HEK293 (cell line): Measurements from ENCODE around the gene USP44.

Experiments used
- CTCF ChIA-PET: fragments of 350-600 bp; formaldehyde crosslinking; extraction: SDS; loops from one replicate; lab custom pipeline; 2021; ENCODE audit warnings: antibody characterized with exemption; lab: Yijun Ruan, JAX
- POLR2A ChIA-PET: fragments of 300-600 bp; formaldehyde crosslinking; extraction: SDS; loops from one replicate; lab custom pipeline; 2020; ENCODE audit warnings: antibody characterized with exemption, inconsistent platforms; lab: Yijun Ruan, JAX
- H3K27ac ChIP-seq: fragments of 200-500 bp; sonication (Bioruptor generic); 2 replicates; pipeline ENCODE4 v1.5.1; 2014; ENCODE audit warnings: low read depth, low read length, control low read depth, inconsistent platforms; ENCODE audit errors: extremely low read depth
- H3K36me3 ChIP-seq, 2 experiments: fragments of 200-500 bp in 1 of 2; sonication (Bioruptor generic) in 1 of 2; 1 replicate in 1 of 2; 2 replicates in 1 of 2; pipeline ENCODE4 v1.5.1; 2014 to 2017; ENCODE audit warnings: inconsistent platforms in 2 of 2, low read length in 2 of 2; ENCODE audit not compliant: control insufficient read depth in 2 of 2, insufficient read depth in 1 of 2
- H3K4me1 ChIP-seq: fragments of 200-500 bp; sonication (Bioruptor generic); 2 replicates; pipeline ENCODE4 v1.5.1; 2014; ENCODE audit warnings: mild to moderate bottlenecking, low read length, inconsistent platforms; ENCODE audit not compliant: control insufficient read depth, insufficient read depth
- H3K4me3 ChIP-seq: 2 replicates; pipeline ENCODE4 v1.5.1; 2011; ENCODE audit warnings: low read depth, mild to moderate bottlenecking, control low read depth, low read length, moderate library complexity
- H3K9me3 ChIP-seq: fragments of 200-500 bp; sonication (Bioruptor generic); 2 replicates; pipeline ENCODE4 v1.5.1; 2014; ENCODE audit warnings: low read depth, low read length, inconsistent platforms; ENCODE audit not compliant: control insufficient read depth, insufficient read depth
- MEIS1 ChIP-seq: sonication (generic); formaldehyde crosslinking; IDR thresholded peaks from 2 replicates; pipeline ENCODE4 v1.8.1; 2022; ENCODE audit warnings: missing genetic modification reagents, mild to moderate bottlenecking, borderline replicate concordance
- SCRT1 ChIP-seq: fragments of 450-650 bp; formaldehyde crosslinking; IDR thresholded peaks from 2 replicates; pipeline ENCODE4 v1.5.1; 2016; ENCODE audit warnings: missing biosample characterization, missing genetic modification characterization, borderline replicate concordance
- TCF7L2 ChIP-seq: IDR thresholded peaks from 2 replicates; pipeline ENCODE4 v1.6.1; 2011; ENCODE audit warnings: low read depth, mild to moderate bottlenecking, inconsistent platforms, low read length, moderate library complexity, borderline replicate concordance
- ZEB2 ChIP-seq: fragments of 450-650 bp; formaldehyde crosslinking; IDR thresholded peaks from 2 replicates; pipeline ENCODE4 v1.5.1; 2016; ENCODE audit warnings: missing biosample characterization, missing genetic modification characterization
- ZFP3 ChIP-seq: fragments of 450-650 bp; formaldehyde crosslinking; IDR thresholded peaks from 2 replicates; pipeline ENCODE4 v1.5.1; 2016; ENCODE audit warnings: low read depth, missing biosample characterization, missing genetic modification characterization
- ZNF112 ChIP-seq: fragments of 450-650 bp; formaldehyde crosslinking; IDR thresholded peaks from 2 replicates; pipeline ENCODE4 v1.5.0; 2017; ENCODE audit warnings: missing biosample characterization, missing genetic modification characterization
- ZNF175 ChIP-seq: fragments of 450-650 bp; formaldehyde crosslinking; IDR thresholded peaks from 2 replicates; pipeline ENCODE4 v1.5.1; 2016; ENCODE audit warnings: missing biosample characterization, missing genetic modification characterization
- ZNF23 ChIP-seq: fragments of 450-650 bp; formaldehyde crosslinking; IDR thresholded peaks from 2 replicates; pipeline ENCODE4 v1.5.1; 2016; ENCODE audit warnings: missing biosample characterization, missing genetic modification characterization, borderline replicate concordance
- ZNF274 ChIP-seq, 2 experiments: fragments of 200-500 bp in 1 of 2; fragments of 450-650 bp in 1 of 2; sonication (Bioruptor generic) in 1 of 2; formaldehyde crosslinking in 1 of 2; IDR thresholded peaks; 2 replicates each; pipeline versions ENCODE4 v1.5.1 to v1.6.1; 2014 to 2016; ENCODE audit warnings: borderline replicate concordance in 1 of 2, inconsistent platforms in 1 of 2, low read length in 1 of 2, missing biosample characterization in 1 of 2, missing genetic modification characterization in 1 of 2
- ZNF433 ChIP-seq: fragments of 450-650 bp; formaldehyde crosslinking; IDR thresholded peaks from 2 replicates; pipeline ENCODE4 v1.5.1; 2016; ENCODE audit warnings: missing biosample characterization, missing genetic modification characterization, low read depth
- ZNF843 ChIP-seq: fragments of 450-650 bp; formaldehyde crosslinking; IDR thresholded peaks from 2 replicates; pipeline ENCODE4 v1.5.1; 2016; ENCODE audit warnings: missing biosample characterization, missing genetic modification characterization
- TF ChIP-seq, protein P1 (sequence below): fragments of 450-650 bp; formaldehyde crosslinking; IDR thresholded peaks from 2 replicates; pipeline ENCODE4 v1.5.1; 2016; ENCODE audit warnings: missing biosample characterization, missing genetic modification characterization
- TF ChIP-seq, protein P2 (sequence below): fragments of 450-650 bp; formaldehyde crosslinking; IDR thresholded peaks from 2 replicates; pipeline ENCODE4 v1.5.1; 2016; ENCODE audit warnings: missing biosample characterization, missing genetic modification characterization
- TF ChIP-seq, protein P3 (sequence below): fragments of 450-650 bp; formaldehyde crosslinking; IDR thresholded peaks from 2 replicates; pipeline ENCODE4 v1.5.1; 2017; ENCODE audit warnings: missing biosample characterization, missing genetic modification characterization
- TF ChIP-seq, protein P4 (sequence below): fragments of 450-650 bp; formaldehyde crosslinking; IDR thresholded peaks from 2 replicates; pipeline ENCODE4 v1.5.1; 2017; ENCODE audit warnings: missing biosample characterization, missing genetic modification characterization
- TF ChIP-seq, protein P5 (sequence below): fragments of 450-650 bp; formaldehyde crosslinking; IDR thresholded peaks from 2 replicates; pipeline ENCODE4 v1.5.1; 2016; ENCODE audit warnings: missing biosample characterization, missing genetic modification characterization
- TF ChIP-seq, protein P6 (sequence below): fragments of 450-650 bp; formaldehyde crosslinking; IDR thresholded peaks from 2 replicates; pipeline ENCODE4 v1.5.1; 2016; ENCODE audit warnings: missing biosample characterization, missing genetic modification characterization, borderline replicate concordance

Gene USP44

DNA sequence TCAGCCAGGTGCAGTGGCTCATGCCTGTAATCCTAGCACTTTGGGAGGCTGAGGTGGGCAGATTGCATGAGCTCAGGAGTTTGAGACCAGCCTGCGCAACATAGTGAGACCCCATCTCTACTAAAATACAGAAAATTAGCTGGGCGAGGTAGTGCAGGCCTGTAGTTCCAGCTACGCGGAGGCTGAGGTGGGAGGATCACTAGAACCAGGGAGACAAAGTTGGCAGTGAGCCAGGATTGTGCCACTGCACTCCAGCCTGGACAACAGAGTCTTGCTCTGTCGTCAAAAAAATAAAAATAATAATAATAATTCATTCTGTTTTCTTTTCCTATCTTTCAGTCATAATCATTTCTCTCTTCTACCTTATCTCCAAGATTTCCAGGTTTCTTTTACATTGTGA, 48.6 kb upstream of the USP44 start:
- H3K4me3 ChIP-seq, result no peak overlapping the region
- TF ChIP-seq TCF7L2 (no peak), ZNF112 (tag by site-specific recombination) (no peak), ZFP3 (no peak), ZNF175 (no peak), ZEB2 (tag by site-specific recombination) (no peak), ZNF843 (no peak), ZNF274 (IDR thresholded peaks at IDR 0.05; ENCODE audit: low read length) (no peak), ZNF274 (tag by site-specific recombination; IDR thresholded peaks at IDR 0.05; ENCODE audit: borderline replicate concordance) (no peak), MEIS1 (no peak), SCRT1 (tag by site-specific recombination) (no peak), ZNF433 (tag by site-specific recombination) (no peak), ZNF23 (tag by site-specific recombination) (no peak)
- TF ChIP-seq, protein P1, sequence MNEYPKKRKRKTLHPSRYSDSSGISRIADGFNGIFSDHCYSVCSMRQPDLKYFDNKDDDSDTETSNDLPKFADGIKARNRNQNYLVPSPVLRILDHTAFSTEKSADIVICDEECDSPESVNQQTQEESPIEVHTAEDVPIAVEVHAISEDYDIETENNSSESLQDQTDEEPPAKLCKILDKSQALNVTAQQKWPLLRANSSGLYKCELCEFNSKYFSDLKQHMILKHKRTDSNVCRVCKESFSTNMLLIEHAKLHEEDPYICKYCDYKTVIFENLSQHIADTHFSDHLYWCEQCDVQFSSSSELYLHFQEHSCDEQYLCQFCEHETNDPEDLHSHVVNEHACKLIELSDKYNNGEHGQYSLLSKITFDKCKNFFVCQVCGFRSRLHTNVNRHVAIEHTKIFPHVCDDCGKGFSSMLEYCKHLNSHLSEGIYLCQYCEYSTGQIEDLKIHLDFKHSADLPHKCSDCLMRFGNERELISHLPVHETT (tag by site-specific recombination), result no peak
- TF ChIP-seq, protein P2, sequence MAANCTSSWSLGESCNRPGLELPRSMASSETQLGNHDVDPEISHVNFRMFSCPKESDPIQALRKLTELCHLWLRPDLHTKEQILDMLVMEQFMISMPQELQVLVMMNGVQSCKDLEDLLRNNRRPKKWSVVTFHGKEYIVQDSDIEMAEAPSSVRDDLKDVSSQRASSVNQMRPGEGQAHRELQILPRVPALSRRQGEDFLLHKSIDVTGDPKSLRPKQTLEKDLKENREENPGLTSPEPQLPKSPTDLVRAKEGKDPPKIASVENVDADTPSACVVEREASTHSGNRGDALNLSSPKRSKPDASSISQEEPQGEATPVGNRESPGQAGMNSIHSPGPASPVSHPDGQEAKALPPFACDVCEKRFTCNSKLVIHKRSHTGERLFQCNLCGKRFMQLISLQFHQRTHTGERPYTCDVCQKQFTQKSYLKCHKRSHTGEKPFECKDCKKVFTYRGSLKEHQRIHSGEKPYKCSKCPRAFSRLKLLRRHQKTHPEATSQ (tag by site-specific recombination), result no peak
- TF ChIP-seq, protein P3, sequence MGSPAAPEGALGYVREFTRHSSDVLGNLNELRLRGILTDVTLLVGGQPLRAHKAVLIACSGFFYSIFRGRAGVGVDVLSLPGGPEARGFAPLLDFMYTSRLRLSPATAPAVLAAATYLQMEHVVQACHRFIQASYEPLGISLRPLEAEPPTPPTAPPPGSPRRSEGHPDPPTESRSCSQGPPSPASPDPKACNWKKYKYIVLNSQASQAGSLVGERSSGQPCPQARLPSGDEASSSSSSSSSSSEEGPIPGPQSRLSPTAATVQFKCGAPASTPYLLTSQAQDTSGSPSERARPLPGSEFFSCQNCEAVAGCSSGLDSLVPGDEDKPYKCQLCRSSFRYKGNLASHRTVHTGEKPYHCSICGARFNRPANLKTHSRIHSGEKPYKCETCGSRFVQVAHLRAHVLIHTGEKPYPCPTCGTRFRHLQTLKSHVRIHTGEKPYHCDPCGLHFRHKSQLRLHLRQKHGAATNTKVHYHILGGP, result no peak
- TF ChIP-seq, protein P4, sequence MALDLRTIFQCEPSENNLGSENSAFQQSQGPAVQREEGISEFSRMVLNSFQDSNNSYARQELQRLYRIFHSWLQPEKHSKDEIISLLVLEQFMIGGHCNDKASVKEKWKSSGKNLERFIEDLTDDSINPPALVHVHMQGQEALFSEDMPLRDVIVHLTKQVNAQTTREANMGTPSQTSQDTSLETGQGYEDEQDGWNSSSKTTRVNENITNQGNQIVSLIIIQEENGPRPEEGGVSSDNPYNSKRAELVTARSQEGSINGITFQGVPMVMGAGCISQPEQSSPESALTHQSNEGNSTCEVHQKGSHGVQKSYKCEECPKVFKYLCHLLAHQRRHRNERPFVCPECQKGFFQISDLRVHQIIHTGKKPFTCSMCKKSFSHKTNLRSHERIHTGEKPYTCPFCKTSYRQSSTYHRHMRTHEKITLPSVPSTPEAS (tag by site-specific recombination), result no peak
- TF ChIP-seq, protein P5, sequence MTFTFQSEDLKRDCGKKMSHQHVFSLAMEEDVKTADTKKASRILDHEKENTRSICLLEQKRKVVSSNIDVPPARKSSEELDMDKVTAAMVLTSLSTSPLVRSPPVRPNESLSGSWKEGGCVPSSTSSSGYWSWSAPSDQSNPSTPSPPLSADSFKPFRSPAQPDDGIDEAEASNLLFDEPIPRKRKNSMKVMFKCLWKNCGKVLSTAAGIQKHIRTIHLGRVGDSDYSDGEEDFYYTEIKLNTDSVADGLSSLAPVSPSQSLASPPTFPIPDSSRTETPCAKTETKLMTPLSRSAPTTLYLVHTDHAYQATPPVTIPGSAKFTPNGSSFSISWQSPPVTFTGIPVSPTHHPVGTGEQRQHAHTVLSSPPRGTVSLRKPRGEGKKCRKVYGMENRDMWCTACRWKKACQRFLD (tag by site-specific recombination), result no peak
- TF ChIP-seq, protein P6, sequence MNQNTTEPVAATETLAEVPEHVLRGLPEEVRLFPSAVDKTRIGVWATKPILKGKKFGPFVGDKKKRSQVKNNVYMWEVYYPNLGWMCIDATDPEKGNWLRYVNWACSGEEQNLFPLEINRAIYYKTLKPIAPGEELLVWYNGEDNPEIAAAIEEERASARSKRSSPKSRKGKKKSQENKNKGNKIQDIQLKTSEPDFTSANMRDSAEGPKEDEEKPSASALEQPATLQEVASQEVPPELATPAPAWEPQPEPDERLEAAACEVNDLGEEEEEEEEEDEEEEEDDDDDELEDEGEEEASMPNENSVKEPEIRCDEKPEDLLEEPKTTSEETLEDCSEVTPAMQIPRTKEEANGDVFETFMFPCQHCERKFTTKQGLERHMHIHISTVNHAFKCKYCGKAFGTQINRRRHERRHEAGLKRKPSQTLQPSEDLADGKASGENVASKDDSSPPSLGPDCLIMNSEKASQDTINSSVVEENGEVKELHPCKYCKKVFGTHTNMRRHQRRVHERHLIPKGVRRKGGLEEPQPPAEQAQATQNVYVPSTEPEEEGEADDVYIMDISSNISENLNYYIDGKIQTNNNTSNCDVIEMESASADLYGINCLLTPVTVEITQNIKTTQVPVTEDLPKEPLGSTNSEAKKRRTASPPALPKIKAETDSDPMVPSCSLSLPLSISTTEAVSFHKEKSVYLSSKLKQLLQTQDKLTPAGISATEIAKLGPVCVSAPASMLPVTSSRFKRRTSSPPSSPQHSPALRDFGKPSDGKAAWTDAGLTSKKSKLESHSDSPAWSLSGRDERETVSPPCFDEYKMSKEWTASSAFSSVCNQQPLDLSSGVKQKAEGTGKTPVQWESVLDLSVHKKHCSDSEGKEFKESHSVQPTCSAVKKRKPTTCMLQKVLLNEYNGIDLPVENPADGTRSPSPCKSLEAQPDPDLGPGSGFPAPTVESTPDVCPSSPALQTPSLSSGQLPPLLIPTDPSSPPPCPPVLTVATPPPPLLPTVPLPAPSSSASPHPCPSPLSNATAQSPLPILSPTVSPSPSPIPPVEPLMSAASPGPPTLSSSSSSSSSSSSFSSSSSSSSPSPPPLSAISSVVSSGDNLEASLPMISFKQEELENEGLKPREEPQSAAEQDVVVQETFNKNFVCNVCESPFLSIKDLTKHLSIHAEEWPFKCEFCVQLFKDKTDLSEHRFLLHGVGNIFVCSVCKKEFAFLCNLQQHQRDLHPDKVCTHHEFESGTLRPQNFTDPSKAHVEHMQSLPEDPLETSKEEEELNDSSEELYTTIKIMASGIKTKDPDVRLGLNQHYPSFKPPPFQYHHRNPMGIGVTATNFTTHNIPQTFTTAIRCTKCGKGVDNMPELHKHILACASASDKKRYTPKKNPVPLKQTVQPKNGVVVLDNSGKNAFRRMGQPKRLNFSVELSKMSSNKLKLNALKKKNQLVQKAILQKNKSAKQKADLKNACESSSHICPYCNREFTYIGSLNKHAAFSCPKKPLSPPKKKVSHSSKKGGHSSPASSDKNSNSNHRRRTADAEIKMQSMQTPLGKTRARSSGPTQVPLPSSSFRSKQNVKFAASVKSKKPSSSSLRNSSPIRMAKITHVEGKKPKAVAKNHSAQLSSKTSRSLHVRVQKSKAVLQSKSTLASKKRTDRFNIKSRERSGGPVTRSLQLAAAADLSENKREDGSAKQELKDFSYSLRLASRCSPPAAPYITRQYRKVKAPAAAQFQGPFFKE, result no peak
- TF ChIP-seq, all 188 proteins: peak for 0
- Histone ChIP-seq H3K4me1 (no peaks in the 10 kb centered on the region), H3K9me3 (no peaks in the 10 kb centered on the region), H3K27ac (no peak overlapping the region), H3K36me3 (no peaks in the 10 kb centered on the region)
- POLR2A ChIA-PET, result no interaction called here
- CTCF ChIA-PET, result interaction anchor here (0.6 to 1.0 kb wide), 2 partner anchors 18 to 418 kb away, joined by 3 to 4 read pairs; no protein-coding TSS in a partner anchor
